Hematopoietic multipotent progenitor cell treated with erythropoietin and hydrocortisone succinate and interleukin-3 and kit ligand, for 8 days (in vitro differentiated cells): Measurements from ENCODE around the gene ZNF618.

ENCODE experiments used
- DNase-seq: peaks from one replicate; pipeline ENCODE4 v3.0.0-alpha.2; 2015

Gene ZNF618

GRCh38 chr9:113940077-113940476 lies 64.0 kb downstream of the ZNF618 start:
- DNase-seq = no peak

- no peak for DNase-seq
Measured at GRCh38 chr9:113941056-113941455, 64.9 kb downstream of the ZNF618 start.

- DNase-seq = no peak
Measured at GRCh38 chr9:113941526-113941925, 65.4 kb downstream of the ZNF618 start.

- no peak for DNase-seq
Measured at GRCh38 chr9:113943112-113944009, 67.3 kb downstream of the ZNF618 start.

GRCh38 chr9:113945784-113946183 lies 69.7 kb downstream of the ZNF618 start:
- DNase-seq = no peak

GRCh38 chr9:113946496-113947115 lies 70.5 kb downstream of the ZNF618 start:
- DNase-seq = no peak

GRCh38 chr9:113947941-113948340 lies 71.8 kb downstream of the ZNF618 start:
- DNase-seq = no peak

- DNase-seq = no peak
Measured at GRCh38 chr9:113948891-113949570, 72.9 kb downstream of the ZNF618 start.

GRCh38 chr9:113949571-113950078 lies 73.5 kb downstream of the ZNF618 start:
- DNase-seq = no peak

- no peak for DNase-seq
Measured at GRCh38 chr9:113950195-113951031, 74.3 kb downstream of the ZNF618 start.

GRCh38 chr9:113951032-113951372 lies 74.9 kb downstream of the ZNF618 start:
- DNase-seq = no peak

GRCh38 chr9:113952676-113953075 lies 76.6 kb downstream of the ZNF618 start:
- DNase-seq = no peak

- no peak for DNase-seq
Measured at GRCh38 chr9:113953531-113953930, 77.4 kb downstream of the ZNF618 start.

GRCh38 chr9:113954591-113954990 lies 78.5 kb downstream of the ZNF618 start:
- no peak for DNase-seq

GRCh38 chr9:113955076-113955752 lies 79.1 kb downstream of the ZNF618 start:
- DNase-seq = no peak

GRCh38 chr9:113956901-113957300 lies 80.8 kb downstream of the ZNF618 start:
- DNase-seq = no peak

- no peak for DNase-seq
Measured at GRCh38 chr9:113957351-113957750, 81.2 kb downstream of the ZNF618 start.

- no peak for DNase-seq
Measured at GRCh38 chr9:113957821-113958341, 81.8 kb downstream of the ZNF618 start.

- DNase-seq = no peak
Measured at GRCh38 chr9:113958556-113958955, 82.4 kb downstream of the ZNF618 start.

GRCh38 chr9:113960768-113961167 lies 84.7 kb downstream of the ZNF618 start:
- DNase-seq = no peak

- no peak for DNase-seq
Measured at GRCh38 chr9:113962396-113962795, 86.3 kb downstream of the ZNF618 start.
